ENCODE measurements around the gene GNRH2. TPM values are rescaled to one million over a fixed set of nuclear protein-coding genes. Genes with fewer than 3 reads are reported as not detected.
A peak's percentile ranks its signal among the peaks of the same experiment; 100 is the strongest.

GNRH2 gene
- total and polyA plus RNA-seq, 12 donors = 0.47 TPM; not detected in 11

- DNase-seq = no peak
- Histone ChIP-seq H3K4me3 (no peak overlapping the region), H3K27ac (no peak overlapping the region), H3K9me3 (no peaks in the 10 kb centered on the region), H3K36me3 (no peaks in the 10 kb centered on the region), H3K4me1 (peaks cover 0 to 18% (median 8%) of the 10 kb centered on the region in 9 donors), H3K27me3 (peaks cover 0 to 58% (median 14%) of the 10 kb centered on the region in 7 donors)
- intact Hi-C loops (cut with DNase I) = no loop called here
- no peak for ATAC-seq
- WGBS, 2 donors = 78 to 83% methylated on average over 4 of the region's 4 CpGs
- TF ChIP-seq CTCF (IDR thresholded peaks at IDR 0.05) = no peak
Measured at GRCh38 chr20:3077618-3078134, 34.3 kb downstream of the GNRH2 start.

- peak; percentile 82 to 97 (median 94) for ATAC-seq
- TF ChIP-seq CTCF (IDR thresholded peaks at IDR 0.05) = no peak
- intact Hi-C loops (cut with DNase I) = no loop called here
- Histone ChIP-seq H3K36me3 (no peaks in the 10 kb centered on the region), H3K4me3 (no peak overlapping the region), H3K27me3 (peaks cover 0 to 68% (median 30%) of the 10 kb centered on the region in 7 donors), H3K27ac (peak overlapping the region in 8 of 10 donors; percentile 6 to 79 (median 35)), H3K4me1 (peaks cover 0 to 29% (median 8%) of the 10 kb centered on the region in 9 donors), H3K9me3 (no peaks in the 10 kb centered on the region)
- peak; percentile 57 to 82 for DNase-seq
- 40 to 45% methylated on average over 6 of the region's 6 CpGs for WGBS, 2 donors
Measured at GRCh38 chr20:3080939-3081388, 37.5 kb downstream of the GNRH2 start.

- Histone ChIP-seq H3K4me3 (no peak overlapping the region), H3K27me3 (peaks cover 0 to 68% (median 30%) of the 10 kb centered on the region in 7 donors), H3K36me3 (no peaks in the 10 kb centered on the region), H3K9me3 (no peaks in the 10 kb centered on the region), H3K27ac (no peak overlapping the region), H3K4me1 (peaks cover 0 to 29% (median 8%) of the 10 kb centered on the region in 9 donors)
- ATAC-seq (no peak), DNase-seq (no peak)
- intact Hi-C loops (cut with DNase I) = no loop called here
- WGBS, 2 donors = 92 to 95% methylated on average over 11 of the region's 11 CpGs
- TF ChIP-seq CTCF (IDR thresholded peaks at IDR 0.05) = no peak
Measured at GRCh38 chr20:3081641-3082040, 38.2 kb downstream of the GNRH2 start.

GRCh38 chr20:3082306-3082951 is 39.0 kb downstream of the GNRH2 start:
- Histone ChIP-seq H3K36me3 (no peaks in the 10 kb centered on the region), H3K9me3 (no peaks in the 10 kb centered on the region), H3K27ac (no peak overlapping the region), H3K4me1 (peaks cover 0 to 26% (median 8%) of the 10 kb centered on the region in 9 donors), H3K27me3 (peaks cover 0 to 68% (median 30%) of the 10 kb centered on the region in 7 donors), H3K4me3 (peak overlapping the region in 8 of 10 donors; percentile 3 to 43 (median 31))
- DNase-seq = no peak
- 5 to 6% methylated on average over 54 to 71 of the region's 71 CpGs for WGBS, 2 donors
- intact Hi-C loops (cut with DNase I) = no loop called here
- peak in 1 of 8 donors; percentile 53 for ATAC-seq
- no peak for TF ChIP-seq CTCF (IDR thresholded peaks at IDR 0.05)

Measured in heart right ventricle (tissue), 16 donors.